Panc1 (cell line): ENCODE data around the gene FAM83D. TPM values are rescaled to one million over a fixed set of nuclear protein-coding genes. Genes with fewer than 3 reads are reported as not detected.

Experiments used
- ATAC-seq: fragments of 200-7000 bp; cut with Tn5 transposase; 2 replicates; pipeline ENCODE4 v1.9.1; 2020; ENCODE audit warnings: mild to moderate bottlenecking, moderate library complexity
- BruUV-seq: library from RNA; stranded (reverse); fragments of 400-500 nt; replicated peaks from 2 replicates; lab custom pipeline; 2021; lab: Mats Ljungman, UMichigan
- CTCF ChIA-PET: fragments of 300-600 bp; sonication (Branson Sonifier 250); formaldehyde crosslinking; loops from one replicate; lab custom pipeline; 2022; ENCODE audit warnings: antibody characterized with exemption; lab: Charles Lee
- POLR2A ChIA-PET: fragments of 300-600 bp; sonication (Branson Sonifier 250); formaldehyde crosslinking; loops from one replicate; lab custom pipeline; 2022; ENCODE audit warnings: antibody characterized with exemption; lab: Charles Lee
- DNase-seq: peaks from one replicate; pipeline ENCODE4 v3.0.0-alpha.2; 2010; ENCODE audit warnings: low read depth, low spot score
- H3K27ac ChIP-seq: 2 replicates; pipeline ENCODE4 v1.5.1; 2011; ENCODE audit warnings: mild to moderate bottlenecking, low read length, inconsistent platforms
- H3K27me3 ChIP-seq: fragments of 200-500 bp; sonication (Bioruptor generic); 2 replicates; pipeline ENCODE4 v1.6.0; 2014; ENCODE audit warnings: low read length, inconsistent platforms; ENCODE audit not compliant: control insufficient read depth, insufficient read depth
- H3K36me3 ChIP-seq: fragments of 200-500 bp; sonication (Bioruptor generic); 2 replicates; pipeline ENCODE4 v1.5.1; 2014; ENCODE audit warnings: inconsistent platforms, mild to moderate bottlenecking, low read length, moderate library complexity; ENCODE audit not compliant: control insufficient read depth, insufficient read depth
- H3K4me1 ChIP-seq: 2 replicates; pipeline ENCODE4 v1.5.1; 2011; ENCODE audit warnings: inconsistent platforms, mild to moderate bottlenecking, low read length, moderate library complexity; ENCODE audit not compliant: control insufficient read depth, insufficient read depth
- H3K4me3 ChIP-seq, 2 experiments: 2 replicates each; pipeline ENCODE4 v1.5.1; 2011 to 2012; ENCODE audit warnings: low read depth in 2 of 2, low read length in 2 of 2, mild to moderate bottlenecking in 2 of 2, inconsistent platforms in 1 of 2, moderate library complexity in 1 of 2
- H3K9me3 ChIP-seq: fragments of 200-500 bp; sonication (Bioruptor generic); 2 replicates; pipeline ENCODE4 v1.5.1; 2014; ENCODE audit warnings: low read depth, mild to moderate bottlenecking, inconsistent platforms, low read length, moderate library complexity; ENCODE audit not compliant: control insufficient read depth, insufficient read depth
- POLR2AphosphoS5 ChIP-seq: IDR thresholded peaks from 2 replicates; pipeline ENCODE4 v1.6.1; 2012; ENCODE audit warnings: mild to moderate bottlenecking, low read depth, low read length, moderate library complexity
- SIN3A ChIP-seq: IDR thresholded peaks from 2 replicates; pipeline ENCODE4 v1.6.1; 2012; ENCODE audit warnings: low read depth, mild to moderate bottlenecking, low read length, moderate library complexity, borderline replicate concordance; ENCODE audit not compliant: insufficient read depth
- TCF7L2 ChIP-seq: IDR thresholded peaks from 2 replicates; pipeline ENCODE4 v1.6.1; 2011; ENCODE audit warnings: mild to moderate bottlenecking, low read depth, low read length, inconsistent platforms
- in situ Hi-C: cut with HindIII; loops from 2 replicates; pipeline ENCODE4 v1.10.0; 2016; ENCODE audit warnings: low sequenced_read_pairs, low pct_unique_long_range_greater_than_20kb
- intact Hi-C: fragments of 100-400 bp; cut with micrococcal nuclease; formaldehyde crosslinking; loops from one replicate; pipeline ENCODE4 v1.10.0; 2022; ENCODE audit not compliant: unreplicated experiment
- total RNA-seq: library from RNA; stranded (reverse); gene quantifications from one replicate; pipeline ENCODE4 v1.2.1, GENCODE V29; 2021; ENCODE audit not compliant: unreplicated experiment
- TF ChIP-seq, protein P1 (sequence below): fragments of 450-650 bp; IDR thresholded peaks from 2 replicates; pipeline ENCODE4 v1.5.1; 2017; ENCODE audit warnings: mild to moderate bottlenecking
- TF ChIP-seq, protein P2 (sequence below), 2 experiments: IDR thresholded peaks; 2 replicates each; pipeline ENCODE4 v1.6.1; 2011 to 2012; ENCODE audit warnings: low read depth in 2 of 2, control low read depth in 1 of 2, low read length in 1 of 2, mild to moderate bottlenecking in 1 of 2, moderate library complexity in 1 of 2; ENCODE audit not compliant: insufficient read depth in 1 of 2

Gene FAM83D
- total RNA-seq, 1 experiment from 2014 or later, result 30.9 TPM

DNA sequence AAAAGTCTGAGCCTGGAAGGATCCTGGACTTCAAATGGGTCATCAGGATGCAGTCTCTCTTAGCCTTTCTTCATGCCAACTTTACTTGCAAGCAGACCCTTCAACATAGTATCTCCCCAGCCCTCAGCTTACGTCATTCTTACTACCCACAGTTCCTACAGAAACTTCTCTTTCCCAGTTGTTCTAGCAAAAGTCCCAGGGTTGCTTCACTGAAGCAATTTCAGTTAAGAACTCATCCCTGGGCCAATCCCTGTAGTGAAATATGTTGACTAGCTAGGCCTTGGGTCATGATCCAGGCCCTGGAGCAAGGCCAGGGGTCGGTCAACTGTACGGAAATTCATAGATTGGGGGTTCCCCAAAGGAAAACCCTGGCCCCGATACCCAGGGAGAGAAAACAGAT lies 8.6 kb upstream of the FAM83D start:
- no TSS peak for BruUV-seq
- no peak for ATAC-seq
- Histone ChIP-seq H3K4me1 (no peaks in the 10 kb centered on the region), H3K36me3 (no peaks in the 10 kb centered on the region), H3K27ac (no peak overlapping the region), H3K4me3 (no peak overlapping the region), H3K27me3 (0 out of 2 replicates have a peak, but pooled peaks cover 2% of the 10 kb centered on the region), H3K9me3 (no peaks in the 10 kb centered on the region)
- no peak for DNase-seq
- intact Hi-C loops, result no loop called here
- TF ChIP-seq, protein P1, sequence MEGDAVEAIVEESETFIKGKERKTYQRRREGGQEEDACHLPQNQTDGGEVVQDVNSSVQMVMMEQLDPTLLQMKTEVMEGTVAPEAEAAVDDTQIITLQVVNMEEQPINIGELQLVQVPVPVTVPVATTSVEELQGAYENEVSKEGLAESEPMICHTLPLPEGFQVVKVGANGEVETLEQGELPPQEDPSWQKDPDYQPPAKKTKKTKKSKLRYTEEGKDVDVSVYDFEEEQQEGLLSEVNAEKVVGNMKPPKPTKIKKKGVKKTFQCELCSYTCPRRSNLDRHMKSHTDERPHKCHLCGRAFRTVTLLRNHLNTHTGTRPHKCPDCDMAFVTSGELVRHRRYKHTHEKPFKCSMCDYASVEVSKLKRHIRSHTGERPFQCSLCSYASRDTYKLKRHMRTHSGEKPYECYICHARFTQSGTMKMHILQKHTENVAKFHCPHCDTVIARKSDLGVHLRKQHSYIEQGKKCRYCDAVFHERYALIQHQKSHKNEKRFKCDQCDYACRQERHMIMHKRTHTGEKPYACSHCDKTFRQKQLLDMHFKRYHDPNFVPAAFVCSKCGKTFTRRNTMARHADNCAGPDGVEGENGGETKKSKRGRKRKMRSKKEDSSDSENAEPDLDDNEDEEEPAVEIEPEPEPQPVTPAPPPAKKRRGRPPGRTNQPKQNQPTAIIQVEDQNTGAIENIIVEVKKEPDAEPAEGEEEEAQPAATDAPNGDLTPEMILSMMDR, result no peak
- no peak for TF ChIP-seq POLR2AphosphoS5
- TF ChIP-seq SIN3A, result no peak
- TF ChIP-seq, protein P2, sequence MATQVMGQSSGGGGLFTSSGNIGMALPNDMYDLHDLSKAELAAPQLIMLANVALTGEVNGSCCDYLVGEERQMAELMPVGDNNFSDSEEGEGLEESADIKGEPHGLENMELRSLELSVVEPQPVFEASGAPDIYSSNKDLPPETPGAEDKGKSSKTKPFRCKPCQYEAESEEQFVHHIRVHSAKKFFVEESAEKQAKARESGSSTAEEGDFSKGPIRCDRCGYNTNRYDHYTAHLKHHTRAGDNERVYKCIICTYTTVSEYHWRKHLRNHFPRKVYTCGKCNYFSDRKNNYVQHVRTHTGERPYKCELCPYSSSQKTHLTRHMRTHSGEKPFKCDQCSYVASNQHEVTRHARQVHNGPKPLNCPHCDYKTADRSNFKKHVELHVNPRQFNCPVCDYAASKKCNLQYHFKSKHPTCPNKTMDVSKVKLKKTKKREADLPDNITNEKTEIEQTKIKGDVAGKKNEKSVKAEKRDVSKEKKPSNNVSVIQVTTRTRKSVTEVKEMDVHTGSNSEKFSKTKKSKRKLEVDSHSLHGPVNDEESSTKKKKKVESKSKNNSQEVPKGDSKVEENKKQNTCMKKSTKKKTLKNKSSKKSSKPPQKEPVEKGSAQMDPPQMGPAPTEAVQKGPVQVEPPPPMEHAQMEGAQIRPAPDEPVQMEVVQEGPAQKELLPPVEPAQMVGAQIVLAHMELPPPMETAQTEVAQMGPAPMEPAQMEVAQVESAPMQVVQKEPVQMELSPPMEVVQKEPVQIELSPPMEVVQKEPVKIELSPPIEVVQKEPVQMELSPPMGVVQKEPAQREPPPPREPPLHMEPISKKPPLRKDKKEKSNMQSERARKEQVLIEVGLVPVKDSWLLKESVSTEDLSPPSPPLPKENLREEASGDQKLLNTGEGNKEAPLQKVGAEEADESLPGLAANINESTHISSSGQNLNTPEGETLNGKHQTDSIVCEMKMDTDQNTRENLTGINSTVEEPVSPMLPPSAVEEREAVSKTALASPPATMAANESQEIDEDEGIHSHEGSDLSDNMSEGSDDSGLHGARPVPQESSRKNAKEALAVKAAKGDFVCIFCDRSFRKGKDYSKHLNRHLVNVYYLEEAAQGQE (IDR thresholded peaks at IDR 0.05; ENCODE audit: insufficient read depth in 1 of 2, low read depth in 2 of 2, low read length in 1 of 2), result no peak
- no peak for TF ChIP-seq TCF7L2
- in situ Hi-C loops, result no loop called here
- ChIA-PET POLR2A (no interaction called here), CTCF (interaction anchor here (0.8 kb wide), 1 partner anchor 9 kb away, joined by 5 read pairs; the partner anchor contains the start of gene FAM83D)

DNA sequence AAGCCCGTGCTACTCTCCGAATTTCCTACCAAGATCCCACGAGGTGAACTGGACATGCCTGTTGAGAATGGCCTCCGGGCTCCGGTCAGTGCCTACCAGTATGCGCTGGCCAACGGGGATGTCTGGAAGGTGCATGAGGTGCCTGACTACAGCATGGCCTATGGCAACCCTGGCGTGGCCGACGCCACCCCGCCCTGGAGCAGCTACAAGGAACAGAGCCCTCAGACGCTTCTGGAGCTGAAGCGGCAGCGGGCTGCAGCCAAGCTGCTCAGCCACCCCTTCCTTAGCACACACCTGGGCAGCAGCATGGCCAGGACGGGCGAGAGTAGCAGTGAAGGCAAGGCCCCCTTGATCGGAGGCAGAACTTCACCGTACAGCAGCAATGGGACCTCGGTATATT lies 8.0 kb upstream of the FAM83D start:
- Histone ChIP-seq H3K4me3 (no peak overlapping the region), H3K4me1 (no peaks in the 10 kb centered on the region), H3K27me3 (0 out of 2 replicates have a peak, but pooled peaks cover 2% of the 10 kb centered on the region), H3K27ac (no peak overlapping the region), H3K9me3 (no peaks in the 10 kb centered on the region), H3K36me3 (no peaks in the 10 kb centered on the region)
- ChIA-PET CTCF (no interaction called here), POLR2A (no interaction called here)
- intact Hi-C loops (no loop called here), in situ Hi-C loops (no loop called here)
- no TSS peak for BruUV-seq
- no peak for ATAC-seq
- DNase-seq, result no peak
- no peak for TF ChIP-seq TCF7L2
- no peak for TF ChIP-seq POLR2AphosphoS5
- TF ChIP-seq, protein P1, result no peak
- TF ChIP-seq, protein P2 (IDR thresholded peaks at IDR 0.05; ENCODE audit: insufficient read depth in 1 of 2, low read depth in 2 of 2, low read length in 1 of 2), result no peak
- TF ChIP-seq SIN3A, result no peak
